Psoas muscle (tissue), 8 donors: ENCODE measurements around the gene EYS. TPM values are rescaled to one million over a fixed set of nuclear protein-coding genes. Genes with fewer than 3 reads are reported as not detected.

Experiments used
- ATAC-seq, 4 donors: fragments of 200-7000 bp; cut with Tn5 transposase; one replicate each; pipeline ENCODE4 v1.9.1; 2020; ENCODE audit warnings: moderate library complexity in 3 of 4, mild to moderate bottlenecking in 2 of 4
- DNase-seq, 2 donors: peaks; one replicate each; pipeline ENCODE4 v3.0.0-alpha.2; 2020
- H3K27ac ChIP-seq: fragments of 200-600 bp; one replicate; pipeline ENCODE4 v1.8.0; 2022
- H3K27me3 ChIP-seq, 3 donors: fragments of 200-600 bp in 1 of 3; one replicate each; pipeline versions ENCODE4 v1.6.1 to v1.8.0; 2013 to 2022; ENCODE audit warnings: low read length in 2 of 3, mild to moderate bottlenecking in 2 of 3, moderate library complexity in 1 of 3; ENCODE audit not compliant: insufficient read depth in 3 of 3
- H3K36me3 ChIP-seq, 2 donors: fragments of 200-600 bp in 1 of 2; one replicate each; pipeline versions ENCODE4 v1.6.1 to v1.8.0; 2013 to 2022; ENCODE audit warnings: low read depth in 1 of 2, mild to moderate bottlenecking in 1 of 2, moderate library complexity in 1 of 2; ENCODE audit not compliant: insufficient read depth in 1 of 2
- H3K4me1 ChIP-seq: fragments of 200-600 bp; one replicate; pipeline ENCODE4 v1.8.0; 2022
- H3K4me3 ChIP-seq: fragments of 200-600 bp; one replicate; pipeline ENCODE4 v1.8.0; 2022; ENCODE audit warnings: mild to moderate bottlenecking
- H3K9me3 ChIP-seq: fragments of 200-600 bp; one replicate; pipeline ENCODE4 v1.8.0; 2022
- CTCF ChIP-seq: fragments of 200-600 bp; IDR thresholded peaks from one replicate; pipeline ENCODE4 v1.8.0; 2022; ENCODE audit warnings: antibody characterized with exemption
- WGBS, 3 donors: extraction: QIAGEN DNeasy Blood & Tissue Kit; methylation state at CpG; one replicate each; pipeline versions ENCODE4 v1.1.6 to v1.1.7; 2013; 5-methylcytosine and 5-hydroxymethylcytosine counted together
- intact Hi-C, 2 donors: fragments of 100-400 bp; cut with DNase I; formaldehyde crosslinking; loops; one replicate each; pipeline versions ENCODE4 v1.11.0 to v1.14.2; 2022
- polyA plus RNA-seq, 3 donors: library from polyadenylated mRNA; stranded (reverse); fragments of 200-250 nt; gene quantifications; one replicate each; pipeline ENCODE4 v1.2.3, GENCODE V29; 2013
- total RNA-seq, 4 donors: library from RNA; stranded (reverse); fragmentation: NEBNext Ultra II Directional in 2 of 4; extraction: Animal tissue kit (Norgen Biotek cat#: 25700) in 2 of 4; gene quantifications; one replicate each; pipeline versions ENCODE4 v1.2.1 to v1.2.4, GENCODE V29; 2021 to 2023
- donor health status: healthy with polysubstance abuse.
- donor health status: DM: no; HTN: no; CAD: no; lungs with moderate emphysema.
- donor health status: Bipolar disorder and iron deficiency.
- donor health status: healthy.
- donor health status: DM: yes; HTN: yes; CAD: no.
- donor health status: DM: no; HTN: no; CAD: no.
- donor health status: DM: no; HTN: no; CAD: no.
- donor health status: DM: yes; HTN: yes; CAD: no.

EYS gene
- total and polyA plus RNA-seq, 7 donors: under 0.01 TPM; not detected in 6

DNA sequence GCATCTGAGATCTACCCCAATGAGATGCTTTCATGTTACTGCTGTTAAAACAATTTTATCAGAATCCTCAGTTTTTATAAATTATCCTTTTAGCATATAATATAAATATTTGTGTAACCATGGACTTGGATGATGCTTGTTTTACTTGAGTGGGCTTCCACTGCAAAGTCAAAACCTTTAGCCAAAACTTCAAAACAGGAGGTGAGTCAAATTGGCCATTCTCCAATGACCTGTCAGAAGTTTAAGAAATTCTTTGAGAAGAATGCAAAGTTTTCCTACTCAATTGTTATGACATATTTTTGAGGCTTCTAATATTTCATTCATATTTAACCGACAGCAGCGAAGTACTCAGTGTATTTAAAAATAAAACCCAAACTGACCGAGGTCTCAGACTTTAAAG, 507.9 kb downstream of the EYS start:
- DNase-seq: no peak
- 78 to 83% (median 79%) methylated on average over 3 of the region's 3 CpGs for WGBS, 3 donors
- no peaks in the 10 kb centered on the region for H3K9me3 ChIP-seq
- H3K36me3 ChIP-seq: no peaks in the 10 kb centered on the region
- TF ChIP-seq CTCF: no peak
- no peak for ATAC-seq
- no peak overlapping the region for H3K4me3 ChIP-seq
- intact Hi-C loops: no loop called here
- H3K27ac ChIP-seq: no peak overlapping the region
- H3K4me1 ChIP-seq: no peaks in the 10 kb centered on the region
- H3K27me3 ChIP-seq: no peaks in the 10 kb centered on the region

DNA sequence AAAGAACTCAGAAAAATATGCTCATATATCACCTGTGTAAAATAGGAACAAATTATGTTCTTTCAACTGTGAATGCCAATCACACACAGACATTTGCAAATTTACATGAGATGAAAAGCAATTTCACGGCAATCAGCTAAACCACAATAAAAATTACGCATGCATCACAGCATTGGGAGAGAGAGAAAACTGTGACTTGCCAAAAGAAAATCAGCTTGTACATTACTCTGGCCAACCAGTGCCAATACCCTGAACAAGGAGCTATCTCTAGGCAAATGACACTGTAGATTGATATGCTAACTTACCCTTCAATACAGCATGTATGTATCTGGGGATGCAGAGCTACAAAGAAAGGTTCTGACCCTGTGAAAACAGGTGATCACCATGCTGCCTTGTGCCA, 515.6 kb downstream of the EYS start:
- WGBS, 3 donors: 63 to 74% (median 72%) methylated on average over 2 of the region's 2 CpGs
- no peak for TF ChIP-seq CTCF
- H3K27ac ChIP-seq: no peak overlapping the region
- DNase-seq (no peak), ATAC-seq (no peak)
- intact Hi-C loops: no loop called here
- no peak overlapping the region for H3K4me3 ChIP-seq
- H3K4me1 ChIP-seq: no peaks in the 10 kb centered on the region
- no peaks in the 10 kb centered on the region for H3K36me3 ChIP-seq
- no peaks in the 10 kb centered on the region for H3K9me3 ChIP-seq
- no peaks in the 10 kb centered on the region for H3K27me3 ChIP-seq

DNA sequence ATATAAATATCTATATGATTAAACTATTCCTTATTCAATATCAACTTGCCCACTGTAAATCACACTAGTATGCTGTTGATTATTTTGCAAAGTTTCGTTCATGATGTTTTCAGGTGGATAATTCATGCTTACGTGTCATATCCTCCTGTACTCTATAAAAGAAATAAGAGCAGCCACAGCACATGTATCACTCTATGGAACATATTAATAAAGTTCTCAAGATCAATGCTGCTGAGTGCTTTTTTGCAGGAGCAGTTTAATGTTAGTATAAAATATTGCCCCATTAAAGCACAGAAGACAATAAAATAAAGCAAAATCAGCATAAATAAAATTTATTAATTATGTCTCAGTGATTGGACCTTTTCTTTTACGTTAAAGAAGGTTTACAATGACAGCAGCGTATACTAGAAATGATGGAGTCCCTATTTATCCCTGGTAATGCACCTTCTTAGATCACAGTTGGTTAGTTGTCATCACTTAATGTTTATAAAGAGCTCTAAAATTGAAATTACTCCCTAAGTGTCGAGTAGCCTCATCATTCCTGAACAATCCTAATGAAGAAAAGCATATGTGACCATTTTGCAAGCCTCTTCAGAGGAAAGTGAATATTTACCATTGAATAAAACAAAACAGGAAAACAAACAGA, 517.7 kb downstream of the EYS start:
- no peak for ATAC-seq
- H3K36me3 ChIP-seq: no peaks in the 10 kb centered on the region
- H3K27me3 ChIP-seq: no peaks in the 10 kb centered on the region
- no peak overlapping the region for H3K27ac ChIP-seq
- no peak overlapping the region for H3K4me3 ChIP-seq
- WGBS, 3 donors: 65 to 73% (median 71%) methylated on average over 5 of the region's 5 CpGs
- intact Hi-C loops: no loop called here
- no peak for TF ChIP-seq CTCF
- no peaks in the 10 kb centered on the region for H3K9me3 ChIP-seq
- H3K4me1 ChIP-seq: no peaks in the 10 kb centered on the region
- DNase-seq: no peak

DNA sequence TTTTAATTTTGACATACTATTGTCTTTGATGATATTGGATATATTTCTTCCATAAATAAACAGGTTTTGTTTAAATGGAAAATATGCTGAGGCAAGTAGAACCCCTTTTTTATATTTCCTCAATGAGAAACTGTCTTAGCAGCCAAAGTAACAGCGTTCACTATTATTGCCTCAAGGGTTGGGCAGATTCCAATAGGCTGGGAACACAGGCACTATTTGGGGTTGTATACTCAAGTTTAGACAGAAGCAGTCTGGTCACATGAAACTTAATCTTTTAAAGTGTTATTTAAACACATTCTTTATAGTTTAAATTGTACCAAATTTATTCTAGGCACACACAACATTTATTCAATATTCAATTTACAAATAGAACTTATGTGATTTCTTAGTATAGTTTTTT, 520.2 kb downstream of the EYS start:
- H3K9me3 ChIP-seq: no peaks in the 10 kb centered on the region
- WGBS, 3 donors: 59 to 88% (median 77%) methylated on average over 1 of the region's 1 CpG
- TF ChIP-seq CTCF: no peak
- no peaks in the 10 kb centered on the region for H3K36me3 ChIP-seq
- no peak overlapping the region for H3K4me3 ChIP-seq
- intact Hi-C loops: no loop called here
- DNase-seq (no peak), ATAC-seq (no peak)
- H3K27ac ChIP-seq: no peak overlapping the region
- H3K27me3 ChIP-seq: no peaks in the 10 kb centered on the region
- H3K4me1 ChIP-seq: no peaks in the 10 kb centered on the region

DNA sequence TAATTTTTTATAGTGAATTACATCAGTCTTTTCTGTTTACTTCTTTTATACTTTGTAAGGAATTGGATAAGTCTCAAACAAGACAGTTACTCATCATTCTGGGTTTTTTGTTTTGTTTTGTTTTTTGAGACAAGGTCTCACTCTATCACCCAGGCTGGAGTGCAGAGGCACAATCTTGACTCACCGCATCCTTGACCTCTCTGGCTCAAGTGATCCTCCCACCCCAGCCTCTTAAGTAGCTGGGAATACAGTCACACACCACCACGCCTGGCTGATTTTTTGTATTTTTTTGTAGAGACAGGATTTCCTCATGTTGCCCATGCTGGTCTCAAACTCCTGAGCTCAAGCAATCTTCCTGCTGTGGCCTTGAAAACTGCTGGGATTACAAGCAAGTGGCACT, 524.3 kb downstream of the EYS start:
- no peaks in the 10 kb centered on the region for H3K4me1 ChIP-seq
- no peak for ATAC-seq
- no peaks in the 10 kb centered on the region for H3K36me3 ChIP-seq
- H3K27me3 ChIP-seq: no peaks in the 10 kb centered on the region
- no peaks in the 10 kb centered on the region for H3K9me3 ChIP-seq
- intact Hi-C loops: no loop called here
- WGBS, 3 donors: 68 to 86% (median 69%) methylated on average over 2 of the region's 2 CpGs
- TF ChIP-seq CTCF: no peak
- DNase-seq: no peak
- H3K4me3 ChIP-seq: no peak overlapping the region
- no peak overlapping the region for H3K27ac ChIP-seq
